Right lobe of liver (tissue), 4 donors: ENCODE measurements around the gene TAS2R7.

Experiments
- CTCF ChIP-seq, 4 donors: fragments of 200-600 bp in 3 of 4; fragments of 450-650 bp in 1 of 4; IDR thresholded peaks; one replicate each; pipeline versions ENCODE4 v1.5.1 to v1.8.0; 2016 to 2022; ENCODE audit warnings: antibody characterized with exemption in 4 of 4, mild to moderate bottlenecking in 2 of 4
- POLR2A ChIP-seq: fragments of 450-650 bp; IDR thresholded peaks from one replicate; pipeline ENCODE4 v1.6.1; 2017; ENCODE audit warnings: antibody characterized with exemption, mild to moderate bottlenecking
- donor health status: DM: no; HTN: no; CAD: no.
- donor health status: DM: no; HTN: no; CAD: no.
- donor health status: DM: no; HTN: yes; CAD: no.

GRCh38 chr12:10753059-10753458 is 49.4 kb downstream of the TAS2R7 start:
- TF ChIP-seq CTCF (IDR thresholded peaks at IDR 0.05) (no peak), POLR2A (no peak)
